MM.1S (cell line): ENCODE measurements around the gene RBM17.
"Not testable (repeated sequence)": the region's sequence is repeated elsewhere in the genome, so short reads cannot be mapped to it uniquely, and the experiment has no call there.

Experiments used
- DNase-seq: peaks from one replicate; pipeline ENCODE4 v3.0.0-alpha.2; 2015
- H2AFZ ChIP-seq: fragments of 300-600 bp; sonication (generic); 2 replicates; pipeline ENCODE4 v1.6.0; 2016; ENCODE audit warnings: antibody characterized with exemption, low read length
- H3F3A ChIP-seq: fragments of 300-600 bp; sonication (generic); 2 replicates; pipeline ENCODE4 v1.6.1; 2016; ENCODE audit warnings: mild to moderate bottlenecking, antibody characterized with exemption, low read length, moderate library complexity, mixed read lengths; ENCODE audit not compliant: insufficient read depth
- H3K27ac ChIP-seq: fragments of 300-600 bp; sonication (generic); 2 replicates; pipeline ENCODE4 v1.5.1; 2016; ENCODE audit warnings: mild to moderate bottlenecking, low read length
- H3K27me3 ChIP-seq: fragments of 300-600 bp; sonication (generic); replicated peaks from 2 replicates; pipeline ENCODE4 v1.6.0; 2016; ENCODE audit warnings: low read length; ENCODE audit not compliant: insufficient read depth
- H3K36me3 ChIP-seq: fragments of 300-600 bp; sonication (generic); replicated peaks from 2 replicates; pipeline ENCODE4 v1.6.1; 2016; ENCODE audit warnings: mild to moderate bottlenecking, low read length, mixed read lengths; ENCODE audit not compliant: insufficient read depth
- H3K4me1 ChIP-seq: fragments of 300-600 bp; sonication (generic); 2 replicates; pipeline ENCODE4 v1.6.1; 2016; ENCODE audit warnings: low read length, mixed read lengths
- H3K4me2 ChIP-seq: fragments of 300-600 bp; sonication (generic); 2 replicates; pipeline ENCODE4 v1.6.0; 2016; ENCODE audit warnings: low read depth, low read length
- H3K4me3 ChIP-seq: fragments of 300-600 bp; sonication (generic); 2 replicates; pipeline ENCODE4 v1.5.1; 2016; ENCODE audit warnings: low read length, mixed read lengths
- H3K79me2 ChIP-seq: fragments of 300-600 bp; sonication (generic); 2 replicates; pipeline ENCODE4 v1.6.1; 2016; ENCODE audit warnings: mixed run types, low read length, mixed read lengths
- H3K9ac ChIP-seq: fragments of 300-600 bp; sonication (generic); 2 replicates; pipeline ENCODE4 v1.6.1; 2016; ENCODE audit warnings: low read length, mixed read lengths
- H3K9me2 ChIP-seq: fragments of 300-600 bp; sonication (generic); replicated peaks from 2 replicates; pipeline ENCODE4 v1.6.1; 2016; ENCODE audit warnings: mild to moderate bottlenecking, low read length, mixed read lengths; ENCODE audit not compliant: insufficient read depth
- H3K9me3 ChIP-seq: fragments of 300-600 bp; sonication (generic); replicated peaks from 2 replicates; pipeline ENCODE4 v1.6.1; 2016; ENCODE audit warnings: mild to moderate bottlenecking, low read length, mixed read lengths; ENCODE audit not compliant: insufficient read depth
- H4K20me1 ChIP-seq: fragments of 300-600 bp; sonication (generic); 2 replicates; pipeline ENCODE4 v1.6.1; 2016; ENCODE audit warnings: mild to moderate bottlenecking, low read length, moderate library complexity, mixed read lengths; ENCODE audit not compliant: insufficient read depth
- CTCF ChIP-seq: fragments of 300-600 bp; sonication (generic); IDR thresholded peaks from 2 replicates; pipeline ENCODE4 v1.5.1; 2016; ENCODE audit warnings: antibody characterized with exemption, low read length, mixed read lengths
- EZH2 ChIP-seq: fragments of 300-600 bp; sonication (generic); optimal IDR thresholded peaks from 2 replicates; pipeline ENCODE3; 2017; ENCODE audit warnings: low read depth, mild to moderate bottlenecking, antibody characterized with exemption, low read length, mixed read lengths
- EZH2phosphoT487 ChIP-seq: fragments of 300-600 bp; sonication (generic); IDR thresholded peaks from 2 replicates; pipeline ENCODE4 v1.6.1; 2018; ENCODE audit warnings: antibody characterized with exemption, low read length

Gene RBM17

GRCh38 chr10:6123532-6123931 lies 34.7 kb downstream of the RBM17 start:
- DNase-seq: no peak
- Histone ChIP-seq H3K4me1 (no peaks in the 10 kb centered on the region), H3K9ac (no peak overlapping the region), H3K4me3 (no peak overlapping the region), H3K79me2 (no peaks in the 10 kb centered on the region), H2AFZ (no peak overlapping the region), H3K9me2 (no peaks in the 10 kb centered on the region), H3F3A (no peaks in the 10 kb centered on the region), H3K4me2 (no peak overlapping the region), H3K9me3 (no peaks in the 10 kb centered on the region), H4K20me1 (no peaks in the 10 kb centered on the region), H3K27me3 (no peaks in the 10 kb centered on the region), H3K27ac (no peak overlapping the region), H3K36me3 (no peaks in the 10 kb centered on the region)
- TF ChIP-seq EZH2phosphoT487: no peak
- no peak for TF ChIP-seq EZH2
- no peak for TF ChIP-seq CTCF

GRCh38 chr10:6124666-6125065 lies 35.8 kb downstream of the RBM17 start:
- no peak overlapping the region for H2AFZ ChIP-seq
- H3K4me2 ChIP-seq: no peak overlapping the region

GRCh38 chr10:6127461-6127860 lies 38.6 kb downstream of the RBM17 start:
- not testable (repeated sequence) for H3K36me3 ChIP-seq, H3K79me2 ChIP-seq, H3K27ac ChIP-seq, DNase-seq, H3K27me3 ChIP-seq, H3K4me3 ChIP-seq, H3F3A ChIP-seq, H3K4me2 ChIP-seq, H3K4me1 ChIP-seq, H3K9me3 ChIP-seq, H3K9me2 ChIP-seq, H2AFZ ChIP-seq, H3K9ac ChIP-seq, H4K20me1 ChIP-seq

More at GRCh38 chr10:6124666-6125065, 35.8 kb downstream of the RBM17 start:
- H3K79me2 ChIP-seq: no peaks in the 10 kb centered on the region
- no peaks in the 10 kb centered on the region for H3K36me3 ChIP-seq
- no peaks in the 10 kb centered on the region for H3F3A ChIP-seq
- no peak for TF ChIP-seq EZH2
- no peak for TF ChIP-seq CTCF
- TF ChIP-seq EZH2phosphoT487: no peak
- DNase-seq: no peak
- no peak overlapping the region for H3K27ac ChIP-seq
- no peaks in the 10 kb centered on the region for H3K4me1 ChIP-seq
- no peaks in the 10 kb centered on the region for H4K20me1 ChIP-seq
- no peaks in the 10 kb centered on the region for H3K27me3 ChIP-seq
- H3K9me2 ChIP-seq: no peaks in the 10 kb centered on the region
- no peak overlapping the region for H3K4me3 ChIP-seq
- H3K9me3 ChIP-seq: no peaks in the 10 kb centered on the region
- H3K9ac ChIP-seq: no peak overlapping the region

GRCh38 chr10:6128087-6128486 lies 39.3 kb downstream of the RBM17 start:
- Histone ChIP-seq H3K4me1 (no peaks in the 10 kb centered on the region), H3K36me3 (no peaks in the 10 kb centered on the region), H4K20me1 (no peaks in the 10 kb centered on the region), H3K9me3 (no peaks in the 10 kb centered on the region), H3K27me3 (no peaks in the 10 kb centered on the region), H3K9ac (no peak overlapping the region), H3K27ac (no peak overlapping the region), H3K4me3 (no peak overlapping the region), H2AFZ (no peak overlapping the region), H3K79me2 (no peaks in the 10 kb centered on the region), H3F3A (no peaks in the 10 kb centered on the region), H3K9me2 (no peaks in the 10 kb centered on the region), H3K4me2 (no peak overlapping the region)
- DNase-seq: no peak
- no peak for TF ChIP-seq CTCF
- TF ChIP-seq EZH2: no peak
- no peak for TF ChIP-seq EZH2phosphoT487
